DOHH2 (cell line): ENCODE data around the gene CRISPLD2.
A peak's percentile ranks its signal among the peaks of the same experiment; 100 is the strongest.

Experiments used
- H3F3A ChIP-seq: fragments of 200-600 bp; sonication (generic), shearing (Covaris generic); 2 replicates; pipeline ENCODE4 v1.6.0; 2016; ENCODE audit warnings: antibody characterized with exemption, mild to moderate bottlenecking; ENCODE audit not compliant: control insufficient read depth, insufficient read depth
- H3K27ac ChIP-seq: fragments of 200-600 bp; sonication (generic); 2 replicates; pipeline ENCODE4 v1.5.1; 2014; ENCODE audit warnings: low read depth, mild to moderate bottlenecking, low read length, moderate library complexity
- H3K27me3 ChIP-seq: fragments of 200-600 bp; sonication (generic); 2 replicates; pipeline ENCODE4 v1.6.1; 2014; ENCODE audit warnings: mild to moderate bottlenecking, low read length, mixed read lengths; ENCODE audit not compliant: control insufficient read depth
- H3K36me3 ChIP-seq: fragments of 200-600 bp; sonication (generic); 2 replicates; pipeline ENCODE4 v1.6.1; 2014; ENCODE audit warnings: mild to moderate bottlenecking, low read length, moderate library complexity, mixed read lengths; ENCODE audit not compliant: control insufficient read depth
- H3K4me1 ChIP-seq: fragments of 200-600 bp; sonication (generic); 2 replicates; pipeline ENCODE4 v1.6.1; 2014; ENCODE audit warnings: mild to moderate bottlenecking, low read length, mixed read lengths; ENCODE audit not compliant: control insufficient read depth
- H3K4me2 ChIP-seq: fragments of 200-600 bp; sonication (generic); 2 replicates; pipeline ENCODE4 v1.6.0; 2014; ENCODE audit warnings: mild to moderate bottlenecking, low read length, moderate library complexity
- H3K4me3 ChIP-seq: fragments of 200-600 bp; sonication (generic); 2 replicates; pipeline ENCODE4 v1.5.1; 2014; ENCODE audit warnings: mild to moderate bottlenecking, low read length, mixed read lengths
- H3K79me2 ChIP-seq: fragments of 200-600 bp; sonication (generic); 2 replicates; pipeline ENCODE4 v1.6.1; 2014; ENCODE audit warnings: mild to moderate bottlenecking, low read length, mixed read lengths; ENCODE audit not compliant: control insufficient read depth
- H3K9me2 ChIP-seq: fragments of 200-600 bp; sonication (generic); replicated peaks from 2 replicates; pipeline ENCODE4 v1.6.1; 2014; ENCODE audit warnings: mild to moderate bottlenecking, low read length, mixed read lengths; ENCODE audit not compliant: control insufficient read depth
- H3K9me3 ChIP-seq: fragments of 200-600 bp; sonication (generic); 2 replicates; pipeline ENCODE4 v1.6.1; 2014; ENCODE audit warnings: antibody characterized with exemption, low read length, mixed read lengths; ENCODE audit not compliant: control insufficient read depth, insufficient read depth
- H4K20me1 ChIP-seq: fragments of 200-600 bp; sonication (generic); 2 replicates; pipeline ENCODE4 v1.6.0; 2014; ENCODE audit warnings: low read depth, mild to moderate bottlenecking, antibody characterized with exemption, low read length, moderate library complexity; ENCODE audit not compliant: control insufficient read depth, insufficient read depth
- EZH2phosphoT487 ChIP-seq: fragments of 200-600 bp; sonication (generic); IDR thresholded peaks from 2 replicates; pipeline ENCODE4 v1.6.1; 2017; ENCODE audit warnings: borderline replicate concordance, mild to moderate bottlenecking, antibody characterized with exemption, low read length, moderate library complexity, mixed read lengths
- TF ChIP-seq, protein P1 (sequence below): fragments of 200-600 bp; sonication (generic); IDR thresholded peaks from one replicate; pipeline ENCODE4 v1.5.1; 2014; ENCODE audit warnings: antibody characterized with exemption, mild to moderate bottlenecking, low read depth, low read length; ENCODE audit not compliant: poor library complexity, severe bottlenecking

Gene CRISPLD2

DNA sequence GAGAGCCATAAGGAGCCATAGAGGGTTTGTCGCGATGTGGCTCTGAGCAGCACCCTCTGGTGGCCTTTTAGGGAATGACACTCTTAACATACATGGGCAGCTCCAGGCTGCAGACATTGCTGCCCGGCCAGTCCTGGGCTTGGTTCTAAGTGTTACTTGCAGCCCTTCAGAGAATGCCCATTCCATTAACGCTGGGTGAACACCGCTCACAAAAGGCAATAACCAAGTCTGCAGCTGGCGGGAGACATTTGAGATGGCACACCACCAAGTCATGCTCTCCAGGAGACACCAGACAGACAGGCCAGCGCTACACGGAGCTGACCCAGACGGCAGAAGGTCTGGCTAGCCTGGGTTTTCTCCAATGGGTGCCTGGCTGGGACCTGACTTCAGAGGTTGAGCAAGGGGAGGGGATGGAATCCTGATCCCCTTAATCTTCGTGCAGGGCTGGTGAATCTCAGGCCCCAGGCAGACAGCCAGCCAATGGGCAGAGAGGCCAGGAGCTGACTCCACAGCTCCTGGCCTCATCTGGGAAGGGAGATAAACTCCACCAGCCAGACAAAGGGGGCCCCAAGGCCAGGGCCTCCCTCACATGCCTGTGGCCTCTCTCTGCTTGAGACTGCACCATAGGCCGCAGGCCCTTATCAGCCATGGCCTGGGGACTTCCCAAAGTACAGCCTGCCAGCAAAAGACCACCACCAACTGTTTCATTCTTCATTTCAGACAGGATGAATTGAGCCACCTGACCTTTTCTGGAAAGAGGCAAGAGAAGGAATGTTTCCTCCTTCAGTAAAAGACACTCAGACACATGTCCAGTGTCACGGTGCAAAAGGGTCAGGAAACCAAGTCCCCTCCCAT lies 132.8 kb downstream of the CRISPLD2 start:
- H3K4me2 ChIP-seq = no peak overlapping the region

DNA sequence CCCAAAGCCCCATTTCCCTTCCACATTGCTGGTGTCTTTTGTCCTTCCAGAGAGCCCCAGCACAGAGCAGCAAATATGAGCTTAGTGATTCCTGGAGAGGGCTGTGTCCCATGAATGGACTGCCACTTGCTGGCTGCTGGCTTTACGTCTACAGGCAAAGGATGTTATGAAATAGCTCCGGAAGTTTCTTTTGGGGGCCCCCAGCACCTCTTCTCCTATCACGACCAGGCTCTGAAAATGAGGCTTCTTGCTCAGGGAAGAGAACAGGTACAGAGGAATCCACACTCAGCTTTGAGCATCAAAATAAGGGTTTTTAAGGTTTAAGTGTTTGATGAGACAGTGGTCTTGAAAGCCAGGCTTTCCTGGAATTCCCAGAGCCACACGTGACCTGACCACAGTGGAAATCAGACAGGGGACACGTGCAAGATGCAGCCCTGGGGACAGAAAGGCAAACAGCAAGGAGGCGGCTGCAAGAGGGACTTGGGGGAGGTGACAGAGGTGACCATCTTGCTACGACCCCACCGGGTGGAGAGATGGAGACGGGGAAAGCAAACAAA lies 133.5 kb downstream of the CRISPLD2 start:
- Histone ChIP-seq H3K4me3 (no peak overlapping the region), H3K79me2 (no peaks in the 10 kb centered on the region), H3K4me2 (no peak overlapping the region), H3F3A (no peaks in the 10 kb centered on the region), H3K9me2 (no peaks in the 10 kb centered on the region), H3K27ac (no peak overlapping the region), H3K27me3 (peaks cover 13% of the 10 kb centered on the region), H3K9me3 (no peaks in the 10 kb centered on the region), H4K20me1 (no peaks in the 10 kb centered on the region), H3K36me3 (no peaks in the 10 kb centered on the region), H3K4me1 (no peaks in the 10 kb centered on the region)
- TF ChIP-seq, protein P1, sequence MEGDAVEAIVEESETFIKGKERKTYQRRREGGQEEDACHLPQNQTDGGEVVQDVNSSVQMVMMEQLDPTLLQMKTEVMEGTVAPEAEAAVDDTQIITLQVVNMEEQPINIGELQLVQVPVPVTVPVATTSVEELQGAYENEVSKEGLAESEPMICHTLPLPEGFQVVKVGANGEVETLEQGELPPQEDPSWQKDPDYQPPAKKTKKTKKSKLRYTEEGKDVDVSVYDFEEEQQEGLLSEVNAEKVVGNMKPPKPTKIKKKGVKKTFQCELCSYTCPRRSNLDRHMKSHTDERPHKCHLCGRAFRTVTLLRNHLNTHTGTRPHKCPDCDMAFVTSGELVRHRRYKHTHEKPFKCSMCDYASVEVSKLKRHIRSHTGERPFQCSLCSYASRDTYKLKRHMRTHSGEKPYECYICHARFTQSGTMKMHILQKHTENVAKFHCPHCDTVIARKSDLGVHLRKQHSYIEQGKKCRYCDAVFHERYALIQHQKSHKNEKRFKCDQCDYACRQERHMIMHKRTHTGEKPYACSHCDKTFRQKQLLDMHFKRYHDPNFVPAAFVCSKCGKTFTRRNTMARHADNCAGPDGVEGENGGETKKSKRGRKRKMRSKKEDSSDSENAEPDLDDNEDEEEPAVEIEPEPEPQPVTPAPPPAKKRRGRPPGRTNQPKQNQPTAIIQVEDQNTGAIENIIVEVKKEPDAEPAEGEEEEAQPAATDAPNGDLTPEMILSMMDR = no peak
- TF ChIP-seq EZH2phosphoT487 = no peak

More for the DNA sequence above, 132.8 kb downstream of the CRISPLD2 start:
- Histone ChIP-seq H3K4me1 (no peaks in the 10 kb centered on the region), H3K36me3 (no peaks in the 10 kb centered on the region), H3K4me3 (no peak overlapping the region), H3K9me3 (no peaks in the 10 kb centered on the region), H4K20me1 (no peaks in the 10 kb centered on the region), H3K9me2 (no peaks in the 10 kb centered on the region), H3F3A (no peaks in the 10 kb centered on the region), H3K79me2 (no peaks in the 10 kb centered on the region), H3K27me3 (peaks cover 13% of the 10 kb centered on the region), H3K27ac (no peak overlapping the region)
- TF ChIP-seq EZH2phosphoT487 = no peak
- TF ChIP-seq, protein P1 = peak; percentile 78

DNA sequence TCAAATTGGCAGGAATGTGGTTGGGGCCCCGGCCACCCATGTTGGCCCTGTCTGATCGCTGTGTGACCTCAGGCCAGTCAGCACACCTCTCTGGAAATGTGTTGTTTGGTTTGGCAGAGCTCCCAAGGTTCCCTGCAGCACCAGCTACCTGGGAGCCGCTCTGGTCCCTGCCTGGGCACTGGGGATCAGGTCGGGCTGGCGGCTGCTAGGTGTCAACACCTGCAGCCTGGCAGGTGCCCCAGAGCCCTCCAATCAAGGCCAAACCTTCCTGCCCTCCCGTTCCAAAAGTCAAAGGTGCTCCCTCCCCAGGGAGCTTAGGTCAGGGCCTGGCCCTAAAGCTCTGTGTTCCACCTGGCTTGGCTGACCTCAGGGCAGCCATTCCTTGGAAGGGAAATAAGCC lies 135.6 kb downstream of the CRISPLD2 start:
- H3K27ac ChIP-seq = no peak overlapping the region
- H3K36me3 ChIP-seq = no peaks in the 10 kb centered on the region
- H3F3A ChIP-seq = no peaks in the 10 kb centered on the region
- H3K9me3 ChIP-seq = no peaks in the 10 kb centered on the region
- no peaks in the 10 kb centered on the region for H3K79me2 ChIP-seq
- TF ChIP-seq EZH2phosphoT487 = no peak
- TF ChIP-seq, protein P1 = no peak
- H4K20me1 ChIP-seq = no peaks in the 10 kb centered on the region
- no peak overlapping the region for H3K4me2 ChIP-seq
- H3K4me1 ChIP-seq = no peaks in the 10 kb centered on the region
- no peaks in the 10 kb centered on the region for H3K27me3 ChIP-seq
- no peaks in the 10 kb centered on the region for H3K9me2 ChIP-seq
- H3K4me3 ChIP-seq = no peak overlapping the region
